Lower leg skin (tissue), 4 donors: Measurements from ENCODE around the gene GALC. TPM values are rescaled to one million over a fixed set of nuclear protein-coding genes. Genes with fewer than 3 reads are reported as not detected.

Source experiments
- DNase-seq, 2 donors: peaks; one replicate each; pipeline ENCODE4 v3.0.0-alpha.2; 2019; ENCODE audit warnings: low spot score in 2 of 2
- H3K4me3 ChIP-seq: fragments of 200-600 bp; sonication (generic); 2 replicates; pipeline ENCODE4 v1.5.1; 2017; ENCODE audit warnings: mild to moderate bottlenecking, low read depth; ENCODE audit not compliant: poor library complexity, severe bottlenecking
- CTCF ChIP-seq, 3 donors: fragments of 450-650 bp; IDR thresholded peaks; one replicate each; pipeline ENCODE4 v1.5.1; 2016; ENCODE audit warnings: antibody characterized with exemption in 3 of 3, mild to moderate bottlenecking in 3 of 3, moderate library complexity in 2 of 3
- POLR2A ChIP-seq, 2 donors: fragments of 450-650 bp; IDR thresholded peaks; one replicate each; pipeline ENCODE4 v1.6.1; 2016 to 2017; ENCODE audit warnings: antibody characterized with exemption in 2 of 2, mild to moderate bottlenecking in 1 of 2, moderate library complexity in 1 of 2
- WGBS, 2 donors: methylation state at CpG; one replicate each; pipeline ENCODE4 v1.1.5; 2018; 5-methylcytosine and 5-hydroxymethylcytosine counted together
- intact Hi-C: fragments of 100-400 bp; cut with DNase I; formaldehyde crosslinking; loops from one replicate; pipeline ENCODE4 v1.15.0; 2023; ENCODE audit warnings: low total_unique reads
- total RNA-seq, 4 donors: library from RNA; depleted of rRNA; stranded (reverse); fragments of >200 nt; gene quantifications; one replicate each; pipeline ENCODE4 v1.1.0, GENCODE V29; 2016

The GALC gene
- total RNA-seq, 4 donors from 2014 or later = 10.7 to 31.2 (median 24.0) TPM

- H3K4me3 ChIP-seq = no peak overlapping the region
- TF ChIP-seq POLR2A (IDR thresholded peaks at IDR 0.05) (no peak), CTCF (IDR thresholded peaks at IDR 0.05) (no peak)
- WGBS, 2 donors = 34 to 46% methylated on average over 5 of the region's 5 CpGs
- no peak for DNase-seq
- intact Hi-C loops = no loop called here
These were observed 57.7 kb downstream of the GALC start for GRCh38 chr14:87935081-87935828.

GRCh38 chr14:87934185-87934584 is 58.8 kb downstream of the GALC start:
- H3K4me3 ChIP-seq = no peak overlapping the region
- intact Hi-C loops = no loop called here
- 79 to 81% methylated on average over 3 of the region's 3 CpGs for WGBS, 2 donors
- DNase-seq = no peak
- TF ChIP-seq CTCF (IDR thresholded peaks at IDR 0.05) = no peak
- no peak for TF ChIP-seq POLR2A (IDR thresholded peaks at IDR 0.05)

- DNase-seq = no peak
- intact Hi-C loops = no loop called here
- H3K4me3 ChIP-seq = no peak overlapping the region
- 94 to 95% methylated on average over 5 to 6 of the region's 6 CpGs for whole genome bisulfite sequencing, 2 donors
- TF ChIP-seq CTCF (IDR thresholded peaks at IDR 0.05) (no peak), POLR2A (IDR thresholded peaks at IDR 0.05) (no peak)
These were observed 76.1 kb downstream of the GALC start for GRCh38 chr14:87916886-87917275.

GRCh38 chr14:87916103-87916885 is 76.7 kb downstream of the GALC start:
- 88 to 89% methylated on average over 27 to 30 of the region's 31 CpGs for WGBS, 2 donors
- no peak for DNase-seq
- H3K4me3 ChIP-seq = no peak overlapping the region
- intact Hi-C loops = no loop called here
- TF ChIP-seq POLR2A (IDR thresholded peaks at IDR 0.05) (no peak), CTCF (IDR thresholded peaks at IDR 0.05) (no peak)

- H3K4me3 ChIP-seq = no peak overlapping the region
- DNase-seq = no peak
- WGBS, 2 donors = 33 to 46% methylated on average over 5 of the region's 5 CpGs
- no peak for TF ChIP-seq POLR2A (IDR thresholded peaks at IDR 0.05)
- no peak for TF ChIP-seq CTCF (IDR thresholded peaks at IDR 0.05)
- intact Hi-C loops = no loop called here
These were observed 84.4 kb downstream of the GALC start for GRCh38 chr14:87908550-87908949.
